ENCODE measurements around the gene LARGE1. TPM values are rescaled to one million over a fixed set of nuclear protein-coding genes. Genes with fewer than 3 reads are reported as not detected.

Gene LARGE1
- total and polyA plus RNA-seq, 9 of the 15 experiments (the other 6 are each of a cell fraction or from before 2014, with no cell fraction given): 0.01 to 0.66 (median 0.14) TPM; not detected in 2

- in situ Hi-C loops (cut with MboI): no loop called here
- WGBS (ENCODE audit: insufficient coverage, low coverage, missing lambda C conversion rate): 0% methylated on average over 4 of the region's 5 CpGs
Observed at GRCh38 chr22:33314316-33314715, 606.0 kb downstream of the LARGE1 start.

More at GRCh38 chr22:33314316-33314715, 606.0 kb downstream of the LARGE1 start:
- DNase-seq (ENCODE audit: extremely low read depth in 1 of 4, low spot score in 3 of 4) (no peak), ATAC-seq (no peak), FAIRE-seq (no peak)
- no peak for TF ChIP-seq PKNOX1 (IDR thresholded peaks at IDR 0.05)
- no peak for TF ChIP-seq KDM5B (IDR thresholded peaks at IDR 0.05; ENCODE audit: insufficient replicate concordance, low read depth, low read length)
- no peak for TF ChIP-seq ETV6 (IDR thresholded peaks at IDR 0.05; ENCODE audit: borderline replicate concordance in 1 of 2, low read depth in 2 of 2, low read length in 1 of 2)
- no peak for TF ChIP-seq ETV6 (CRISPR knock-in tag; IDR thresholded peaks at IDR 0.05; ENCODE audit: borderline replicate concordance)
- TF ChIP-seq BHLHE40 (IDR thresholded peaks at IDR 0.05; ENCODE audit: low read length): no peak
- TF ChIP-seq, protein P1, sequence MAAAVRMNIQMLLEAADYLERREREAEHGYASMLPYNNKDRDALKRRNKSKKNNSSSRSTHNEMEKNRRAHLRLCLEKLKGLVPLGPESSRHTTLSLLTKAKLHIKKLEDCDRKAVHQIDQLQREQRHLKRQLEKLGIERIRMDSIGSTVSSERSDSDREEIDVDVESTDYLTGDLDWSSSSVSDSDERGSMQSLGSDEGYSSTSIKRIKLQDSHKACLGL (CRISPR knock-in tag; IDR thresholded peaks at IDR 0.05; ENCODE audit: borderline replicate concordance, poor library complexity, severe bottlenecking): no peak
- no peak for TF ChIP-seq ZNF239 (CRISPR knock-in tag; IDR thresholded peaks at IDR 0.05)
- TF ChIP-seq LCOR (CRISPR knock-in tag; IDR thresholded peaks at IDR 0.05): no peak
- no peaks in the 10 kb centered on the region for H3K27me3 ChIP-seq (ENCODE audit: control insufficient read depth in 2 of 2, insufficient read depth in 2 of 2, low read length in 2 of 2)
- POLR2A ChIA-PET: interaction anchor here (0.9 to 1.4 kb wide), 2 partner anchors 7 to 9 kb away, joined by 4 read pairs; no protein-coding TSS in a partner anchor
- no peak overlapping the region for H3K27ac ChIP-seq (ENCODE audit: extremely low read depth, low read depth, low read length)
- no peaks in the 10 kb centered on the region for H3K79me2 ChIP-seq (ENCODE audit: control insufficient read depth, insufficient read depth, low read length)
- H3K9me3 ChIP-seq (replicated peaks; ENCODE audit: control insufficient read depth, insufficient read depth, low read depth, low read length): no peaks in the 10 kb centered on the region
- no peaks in the 10 kb centered on the region for H3K9me1 ChIP-seq (ENCODE audit: control insufficient read depth, insufficient read depth, low read length)
- no peak overlapping the region for H2AFZ ChIP-seq (ENCODE audit: low read depth, low read length)
- H3K4me1 ChIP-seq (replicated peaks in 1 of 2; ENCODE audit: control insufficient read depth in 2 of 2, insufficient read depth in 2 of 2, low read length in 2 of 2): no peaks in the 10 kb centered on the region
- CTCF ChIA-PET (ENCODE audit: low intra/inter-chr PET ratio): no interaction called here
- H4K20me1 ChIP-seq (replicated peaks; ENCODE audit: control insufficient read depth, insufficient read depth, low read length): no peaks in the 10 kb centered on the region
- BruUV-seq (replicated peaks): no TSS peak
- H3K9ac ChIP-seq (ENCODE audit: insufficient read depth in 1 of 2, low read depth in 2 of 2, low read length in 2 of 2): no peak overlapping the region
- H3K4me3 ChIP-seq: no peak overlapping the region
- H3K4me2 ChIP-seq (ENCODE audit: insufficient read depth, low read length): no peak overlapping the region
- intact Hi-C loops (cut with micrococcal nuclease): no loop called here
- H3K36me3 ChIP-seq (ENCODE audit: control insufficient read depth, insufficient read depth, low read length): no peaks in the 10 kb centered on the region

All from K562 (cell line).